DND-41 (cell line): ENCODE results near the gene MTG1.

Experiments used
- ATAC-seq: fragments of 200-7000 bp; cut with Tn5 transposase; 3 replicates; pipeline ENCODE4 v1.9.1; 2021; ENCODE audit warnings: low read depth; ENCODE audit not compliant: insufficient read depth
- DNase-seq: peaks from one replicate; pipeline ENCODE4 v3.0.0-alpha.2; 2020
- H2AFZ ChIP-seq: 2 replicates; pipeline ENCODE4 v1.6.0; 2012; ENCODE audit warnings: low read depth, low read length
- H3K27ac ChIP-seq: 2 replicates; pipeline ENCODE4 v1.5.1; 2012; ENCODE audit warnings: low read length, inconsistent platforms
- H3K27me3 ChIP-seq: fragments of 200-600 bp; sonication (generic); 2 replicates; pipeline ENCODE4 v1.6.0; 2012; ENCODE audit warnings: low read length, mild to moderate bottlenecking, inconsistent platforms; ENCODE audit not compliant: insufficient read depth, poor library complexity
- H3K36me3 ChIP-seq: 2 replicates; pipeline ENCODE4 v1.5.1; 2012; ENCODE audit warnings: low read length, inconsistent platforms; ENCODE audit not compliant: insufficient read depth
- H3K4me1 ChIP-seq: 2 replicates; pipeline ENCODE4 v1.5.1; 2012; ENCODE audit warnings: mild to moderate bottlenecking, low read length; ENCODE audit not compliant: insufficient read depth
- H3K4me2 ChIP-seq: 2 replicates; pipeline ENCODE4 v1.6.0; 2012; ENCODE audit warnings: mild to moderate bottlenecking, moderate library complexity, low read length, inconsistent platforms; ENCODE audit not compliant: insufficient read depth
- H3K4me3 ChIP-seq, 2 experiments: fragments of 200-600 bp in 1 of 2; shearing (Covaris generic) in 1 of 2; 2 replicates each; pipeline ENCODE4 v1.5.1; 2012 to 2016; ENCODE audit warnings: inconsistent platforms in 2 of 2, low read length in 2 of 2, mild to moderate bottlenecking in 2 of 2, low read depth in 1 of 2, moderate library complexity in 1 of 2
- H3K79me2 ChIP-seq: 2 replicates; pipeline ENCODE4 v1.6.0; 2012; ENCODE audit warnings: low read length, inconsistent platforms; ENCODE audit not compliant: insufficient read depth
- H3K9ac ChIP-seq: 2 replicates; pipeline ENCODE4 v1.6.0; 2012; ENCODE audit warnings: low read depth, mild to moderate bottlenecking, inconsistent platforms, low read length, moderate library complexity
- H3K9me3 ChIP-seq: 2 replicates; pipeline ENCODE4 v1.5.1; 2012; ENCODE audit warnings: low read length, moderate library complexity, mild to moderate bottlenecking, inconsistent platforms; ENCODE audit not compliant: insufficient read depth, severe bottlenecking
- H4K20me1 ChIP-seq: 2 replicates; pipeline ENCODE4 v1.6.0; 2012; ENCODE audit warnings: low read length; ENCODE audit not compliant: insufficient read depth
- CTCF ChIP-seq: IDR thresholded peaks from 2 replicates; pipeline ENCODE4 v1.5.1; 2012; ENCODE audit warnings: borderline replicate concordance, low read length, moderate library complexity, mild to moderate bottlenecking; ENCODE audit not compliant: poor library complexity, severe bottlenecking; ENCODE audit errors: extremely low read depth
- EZH2 ChIP-seq: IDR thresholded peaks from 3 replicates; pipeline ENCODE4 v1.6.1; 2012; ENCODE audit warnings: borderline replicate concordance, low read depth, mild to moderate bottlenecking, moderate library complexity, low read length, inconsistent platforms; ENCODE audit not compliant: severe bottlenecking

MTG1 gene

GRCh38 chr10:133462512-133463305 is 68.8 kb downstream of the MTG1 start:
- H3K27ac ChIP-seq, result no peak overlapping the region
- H4K20me1 ChIP-seq, result no peaks in the 10 kb centered on the region
- H3K36me3 ChIP-seq, result peaks cover 10% of the 10 kb centered on the region; the same call in 1 of the 2 replicates
- H3K79me2 ChIP-seq, result no peaks in the 10 kb centered on the region
- H3K4me3 ChIP-seq, result no peak overlapping the region
- H3K9me3 ChIP-seq, result no peaks in the 10 kb centered on the region
- H2AFZ ChIP-seq, result no peak overlapping the region
- H3K27me3 ChIP-seq, result no peaks in the 10 kb centered on the region
- no peak overlapping the region for H3K4me2 ChIP-seq
- DNase-seq (no peak), ATAC-seq (no peak)
- TF ChIP-seq CTCF, result no peak
- TF ChIP-seq EZH2, result no peak
- no peak overlapping the region for H3K9ac ChIP-seq
- H3K4me1 ChIP-seq, result no peaks in the 10 kb centered on the region

- Histone ChIP-seq H3K9me3 (no peaks in the 10 kb centered on the region), H3K9ac (no peak overlapping the region), H3K27ac (no peak overlapping the region), H2AFZ (no peak overlapping the region), H3K79me2 (no peaks in the 10 kb centered on the region), H3K27me3 (no peaks in the 10 kb centered on the region), H3K4me3 (no peak overlapping the region), H3K4me2 (no peak overlapping the region), H4K20me1 (no peaks in the 10 kb centered on the region), H3K4me1 (no peaks in the 10 kb centered on the region), H3K36me3 (peaks cover 14% of the 10 kb centered on the region; the same call in 1 of the 2 replicates)
- TF ChIP-seq CTCF (no peak), EZH2 (no peak)
- DNase-seq (no peak), ATAC-seq (no peak)
Measured at GRCh38 chr10:133464582-133465031, 70.7 kb downstream of the MTG1 start.

GRCh38 chr10:133465191-133465949 is 71.4 kb downstream of the MTG1 start:
- DNase-seq (no peak), ATAC-seq (no peak)
- Histone ChIP-seq H2AFZ (no peak overlapping the region), H3K27ac (no peak overlapping the region), H3K79me2 (no peaks in the 10 kb centered on the region), H3K4me2 (no peak overlapping the region), H3K9ac (no peak overlapping the region), H3K9me3 (no peaks in the 10 kb centered on the region), H3K4me3 (no peak overlapping the region), H3K36me3 (peaks cover 10% of the 10 kb centered on the region; the same call in 1 of the 2 replicates), H3K27me3 (no peaks in the 10 kb centered on the region), H3K4me1 (no peaks in the 10 kb centered on the region), H4K20me1 (no peaks in the 10 kb centered on the region)
- TF ChIP-seq EZH2 (no peak), CTCF (no peak)
